GM19395 (cell line): ENCODE measurements around the gene NLGN4X.
"Not testable (repeated sequence)": the region's sequence is repeated elsewhere in the genome, so short reads cannot be mapped to it uniquely, and the experiment has no call there.

Experiments
- ATAC-seq: cut with Tn5 transposase; IDR thresholded peaks from one replicate; pipeline ENCODE4 v1.9.1; 2021; ENCODE audit warnings: mild to moderate bottlenecking, moderate library complexity; ENCODE audit not compliant: unreplicated experiment

NLGN4X gene

DNA sequence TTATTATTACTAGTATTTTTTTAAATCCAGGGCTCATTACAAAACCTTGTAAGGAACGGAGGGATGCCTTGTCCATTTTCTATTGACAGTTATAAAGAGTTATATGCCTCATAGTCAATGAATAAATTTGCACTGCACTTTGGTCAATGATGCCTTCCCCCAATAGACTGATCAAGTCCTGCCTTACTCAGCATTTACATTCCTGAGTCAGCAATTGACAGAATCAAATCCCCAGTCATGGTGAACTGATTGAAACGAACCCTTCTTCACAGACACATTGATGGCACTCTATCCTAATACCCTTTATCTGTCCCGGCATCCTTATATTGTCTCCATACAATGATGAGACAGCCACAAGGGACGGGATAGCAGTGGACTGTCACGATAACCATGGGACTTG lies 213.2 kb downstream of the NLGN4X start:
- no peak for ATAC-seq

DNA sequence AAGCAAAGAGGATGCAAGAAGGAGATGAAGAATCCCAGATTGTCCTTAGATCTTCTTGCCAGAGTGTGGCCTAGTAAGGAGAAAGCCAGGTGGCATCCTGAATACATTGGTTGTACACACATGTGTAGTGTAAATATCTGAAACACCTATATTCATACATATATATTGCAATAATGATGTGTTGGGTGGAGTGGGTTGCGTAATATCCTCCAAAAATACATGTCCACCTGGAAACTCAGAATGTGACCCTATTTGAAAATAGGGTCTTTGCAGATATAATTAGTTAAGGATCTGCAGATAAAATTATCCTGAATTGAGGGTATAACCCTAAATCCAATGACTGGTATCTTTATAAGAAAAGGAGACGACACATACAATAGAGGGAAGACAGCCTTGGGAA lies 216.3 kb downstream of the NLGN4X start:
- no peak for ATAC-seq

GRCh38 chrX:6005856-6006255 lies 222.8 kb downstream of the NLGN4X start:
- ATAC-seq = no peak

DNA sequence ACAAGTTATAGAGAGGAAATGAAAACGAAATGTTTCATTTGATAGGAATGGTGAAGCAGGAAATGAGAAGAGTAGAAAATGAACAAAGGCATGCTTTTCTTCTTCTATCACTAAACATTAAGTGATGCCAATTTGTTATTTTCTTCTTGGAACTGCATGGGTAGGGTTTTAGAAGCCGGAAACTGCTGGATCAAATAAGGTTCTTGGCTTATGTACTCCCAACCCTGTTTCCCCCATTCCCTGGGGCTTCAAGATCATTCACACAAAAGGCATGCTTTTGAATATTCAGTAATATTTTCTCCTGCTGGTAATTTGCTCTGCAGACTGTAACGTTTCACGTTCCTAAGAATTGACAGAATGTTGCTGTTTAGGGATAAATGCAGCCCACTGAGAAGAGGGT lies 224.1 kb downstream of the NLGN4X start:
- no peak for ATAC-seq

GRCh38 chrX:6002056-6002455 lies 226.6 kb downstream of the NLGN4X start:
- ATAC-seq = no peak

DNA sequence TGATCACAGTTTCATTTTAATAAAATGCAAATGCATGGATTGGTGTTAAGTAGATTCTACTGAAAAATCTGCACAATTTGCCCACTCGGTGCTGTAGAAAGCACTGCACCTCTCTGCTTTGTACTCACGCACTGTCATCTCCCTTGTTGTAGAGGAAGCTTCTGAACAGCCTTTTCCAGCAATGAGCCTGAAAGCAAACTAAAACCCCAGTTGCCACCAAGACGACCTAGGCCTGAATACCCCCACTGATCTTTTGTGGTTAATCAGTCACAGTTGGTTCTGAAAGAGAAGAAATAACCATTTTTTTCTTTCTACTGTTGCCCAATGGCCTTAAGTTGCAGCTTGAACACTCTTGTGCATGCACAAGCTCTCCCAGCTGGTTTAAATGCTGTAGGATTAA lies 229.8 kb downstream of the NLGN4X start:
- no peak for ATAC-seq

DNA sequence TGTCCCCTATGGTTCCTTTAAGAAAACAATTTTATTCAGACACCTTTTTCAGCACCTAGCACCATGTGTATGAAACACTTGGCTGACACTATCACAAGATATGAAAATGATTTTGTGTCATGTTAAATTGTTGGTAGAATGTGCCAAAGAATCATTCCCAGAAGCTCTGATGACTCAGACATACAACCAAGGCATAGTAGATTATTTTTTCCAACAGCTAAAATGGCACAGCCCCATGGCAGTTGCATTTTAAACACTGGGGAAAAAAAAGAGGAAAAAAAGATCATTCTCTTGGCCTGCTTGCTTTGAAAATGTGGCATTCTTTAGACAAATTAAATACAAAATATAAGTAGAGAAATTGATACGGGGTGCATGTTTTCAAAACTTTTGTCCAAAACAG lies 230.2 kb downstream of the NLGN4X start:
- ATAC-seq = no peak

DNA sequence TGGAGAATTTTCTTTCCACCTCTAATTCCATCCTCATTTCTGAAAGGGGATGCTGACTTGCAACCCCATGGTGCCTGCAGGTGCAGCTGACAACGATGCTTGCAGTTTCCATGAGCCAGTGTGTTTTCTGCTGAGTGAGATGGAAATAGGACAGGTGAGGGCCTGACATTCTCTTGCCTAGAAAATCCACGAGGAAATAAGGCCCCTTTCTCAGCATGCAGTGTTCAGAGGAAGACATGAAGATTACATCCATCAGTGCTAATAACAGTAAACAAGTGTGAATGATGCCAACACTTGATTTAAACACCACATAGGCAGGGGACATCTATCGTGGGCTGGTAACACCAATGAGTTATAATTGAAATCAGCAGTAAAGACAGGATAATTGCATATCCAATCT lies 237.3 kb downstream of the NLGN4X start:
- ATAC-seq = no peak

DNA sequence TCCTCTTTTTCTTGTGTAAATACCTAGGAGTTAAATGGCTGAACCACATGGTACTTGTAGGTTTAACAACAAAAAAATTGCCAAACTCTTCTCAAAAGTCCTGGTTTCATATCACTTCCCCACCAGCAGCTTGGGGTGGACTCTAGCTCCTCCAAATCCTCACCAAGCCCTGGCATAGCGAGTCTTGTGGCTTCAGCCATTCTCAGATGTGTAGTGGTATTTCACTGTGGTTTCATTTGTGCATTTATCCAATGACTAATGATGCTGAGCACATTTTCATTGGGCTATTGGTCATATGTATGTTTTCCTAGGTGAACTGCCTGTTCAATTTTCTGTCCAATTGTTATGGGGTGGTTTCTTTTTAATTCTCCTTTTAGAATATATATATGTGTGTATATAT lies 249.3 kb downstream of the NLGN4X start:
- ATAC-seq = no peak

DNA sequence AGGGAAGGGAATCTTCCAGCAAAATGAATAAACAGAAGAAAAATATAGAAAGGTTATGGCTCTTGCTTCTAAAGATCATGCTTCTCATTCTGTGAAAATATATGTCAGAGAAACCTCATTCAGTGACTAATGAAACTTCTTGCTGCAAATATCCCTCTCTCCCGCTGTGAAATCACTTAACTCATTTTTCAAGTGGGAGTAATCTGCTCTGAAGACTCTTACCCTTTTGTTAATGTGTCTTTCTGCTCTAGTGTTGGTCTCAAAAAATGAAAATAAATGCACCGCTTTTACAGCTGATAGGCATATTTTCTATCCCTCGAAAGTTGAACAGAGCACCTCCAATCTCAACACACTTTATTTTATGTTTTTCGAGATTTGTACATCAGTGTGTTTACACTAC lies 252.3 kb downstream of the NLGN4X start:
- ATAC-seq = no peak

GRCh38 chrX:5971300-5971699 lies 257.4 kb downstream of the NLGN4X start:
- no peak for ATAC-seq

DNA sequence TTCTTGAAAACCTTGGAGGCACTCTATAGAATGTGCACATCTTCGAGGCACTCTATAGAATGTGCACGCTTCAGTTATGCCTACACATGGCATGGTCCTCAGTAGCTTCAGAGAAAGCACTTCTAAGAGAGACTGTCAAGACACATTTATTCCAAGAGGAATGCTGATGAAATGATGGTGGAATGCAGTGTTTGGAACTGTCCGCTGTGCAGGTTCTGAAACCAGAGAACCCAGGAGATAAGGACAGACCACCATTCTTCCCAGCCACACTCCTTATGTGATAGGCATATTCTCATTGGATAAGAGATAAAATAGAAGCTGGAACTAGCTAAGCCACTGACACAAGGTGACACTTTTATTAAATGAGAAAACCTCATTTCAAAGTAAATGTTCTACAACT lies 263.3 kb downstream of the NLGN4X start:
- no peak for ATAC-seq

- ATAC-seq = no peak
These were observed 269.4 kb downstream of the NLGN4X start for GRCh38 chrX:5959286-5959685.

DNA sequence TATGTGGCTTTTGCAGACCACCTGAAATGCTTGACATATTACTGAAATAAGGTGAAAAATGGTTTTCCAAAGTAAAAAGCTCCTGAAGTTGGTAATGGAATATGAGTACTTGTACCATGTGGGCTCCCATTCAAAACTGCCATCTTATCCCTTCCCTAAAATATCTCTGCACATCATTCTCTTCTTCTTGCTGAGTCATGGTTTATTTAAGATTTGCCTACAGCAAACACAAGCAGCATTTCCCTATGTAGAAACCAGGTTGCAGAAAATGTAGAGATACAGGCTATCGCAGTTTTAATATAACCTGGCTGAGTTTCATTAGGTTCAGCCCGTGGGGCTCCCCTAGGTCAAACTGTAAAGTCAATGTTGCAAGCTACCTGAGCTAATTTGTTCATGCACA lies 270.1 kb downstream of the NLGN4X start:
- ATAC-seq = no peak

- ATAC-seq = no peak
These were observed 271.2 kb downstream of the NLGN4X start for GRCh38 chrX:5957506-5957905.

GRCh38 chrX:5936438-5936837 lies 292.2 kb downstream of the NLGN4X start:
- ATAC-seq = no peak

GRCh38 chrX:5928224-5928623 lies 300.4 kb downstream of the NLGN4X start:
- no peak for ATAC-seq

- ATAC-seq = no peak
These were observed 311.7 kb downstream of the NLGN4X start for GRCh38 chrX:5916945-5917344.

GRCh38 chrX:5915783-5916182 lies 312.9 kb downstream of the NLGN4X start:
- no peak for ATAC-seq

- no peak for ATAC-seq
These were observed 321.5 kb downstream of the NLGN4X start for GRCh38 chrX:5907207-5907606.

- ATAC-seq = not testable (repeated sequence)
These were observed 325.0 kb downstream of the NLGN4X start for GRCh38 chrX:5903586-5904190.

GRCh38 chrX:5898463-5898862 lies 330.2 kb downstream of the NLGN4X start:
- no peak for ATAC-seq

- no peak for ATAC-seq
These were observed 337.3 kb downstream of the NLGN4X start for GRCh38 chrX:5891378-5891777.
